HG02852 (cell line): ENCODE data around the gene TMEM18.

Experiments
- ATAC-seq: cut with Tn5 transposase; IDR thresholded peaks from one replicate; pipeline ENCODE4 v1.9.1; 2021; ENCODE audit warnings: mild to moderate bottlenecking, moderate library complexity; ENCODE audit not compliant: unreplicated experiment

TMEM18 gene

DNA sequence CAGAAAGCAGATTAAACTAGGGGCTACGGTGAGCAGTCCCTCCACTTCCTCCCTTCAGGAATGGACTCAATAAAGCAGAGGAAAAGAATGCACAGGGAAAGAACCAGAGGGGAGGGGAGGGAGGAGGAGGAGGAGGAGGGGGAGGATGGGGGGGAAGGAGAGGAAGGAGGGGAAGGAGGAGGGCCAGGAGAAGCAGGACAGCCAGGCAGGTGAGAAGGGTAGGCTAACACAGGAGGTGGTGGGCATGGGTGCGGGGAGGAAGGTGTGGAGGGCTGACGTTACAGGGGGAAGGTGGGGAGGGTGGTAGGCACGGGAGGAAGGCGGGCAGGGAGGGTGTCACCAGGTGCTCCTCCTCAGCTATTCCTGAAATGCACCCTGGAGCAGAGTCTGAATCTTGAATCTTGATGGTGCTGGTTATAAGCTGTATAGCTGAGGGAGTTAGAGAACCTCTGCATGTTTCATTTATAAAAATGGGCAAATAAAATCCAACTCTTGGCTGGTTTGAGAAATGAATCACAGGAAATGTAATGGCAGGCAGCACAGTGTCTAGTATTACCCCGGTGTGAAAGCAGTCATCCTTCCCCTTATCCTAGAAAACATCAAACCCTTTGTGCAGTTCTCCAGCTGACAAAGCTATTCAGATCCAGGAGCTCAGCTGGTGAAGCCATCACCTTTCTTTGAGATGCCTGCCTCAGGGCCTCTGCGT lies 3.4 kb downstream of the TMEM18 start:
- ATAC-seq = no peak

DNA sequence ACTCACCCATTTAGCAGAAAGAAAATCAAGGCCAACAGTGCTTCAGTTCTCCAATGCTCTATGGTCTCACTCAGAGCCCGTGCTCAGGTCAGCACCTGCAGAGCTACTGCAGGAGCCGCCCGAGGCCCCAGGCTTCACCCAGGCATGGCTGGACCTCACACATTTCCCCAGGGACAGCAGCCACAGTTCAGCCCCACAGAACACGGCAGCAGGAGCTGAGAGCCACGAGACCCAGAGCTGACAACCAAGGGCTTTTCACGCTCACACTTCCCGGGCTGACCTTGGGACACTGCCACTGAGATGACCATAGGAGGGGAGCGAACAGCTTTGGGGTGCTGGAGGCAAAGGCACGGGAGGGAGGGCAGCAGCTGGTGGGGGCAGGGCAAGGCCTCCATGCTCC lies 4.2 kb downstream of the TMEM18 start:
- no peak for ATAC-seq

DNA sequence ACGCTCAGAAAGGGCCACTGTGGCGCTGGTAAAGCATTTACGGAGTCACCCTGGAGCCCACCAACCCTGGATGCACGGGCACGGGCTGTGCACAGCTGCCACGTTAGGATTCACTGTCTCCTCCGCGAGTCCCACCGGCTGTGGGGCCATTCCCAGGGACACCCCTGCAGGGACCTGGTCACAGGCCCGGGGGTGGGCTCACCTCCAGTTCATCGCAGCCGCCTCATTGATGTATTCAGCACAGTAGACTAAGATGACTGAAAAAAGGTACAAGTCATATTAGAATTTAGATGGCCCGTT lies 4.7 kb downstream of the TMEM18 start:
- no peak for ATAC-seq

DNA sequence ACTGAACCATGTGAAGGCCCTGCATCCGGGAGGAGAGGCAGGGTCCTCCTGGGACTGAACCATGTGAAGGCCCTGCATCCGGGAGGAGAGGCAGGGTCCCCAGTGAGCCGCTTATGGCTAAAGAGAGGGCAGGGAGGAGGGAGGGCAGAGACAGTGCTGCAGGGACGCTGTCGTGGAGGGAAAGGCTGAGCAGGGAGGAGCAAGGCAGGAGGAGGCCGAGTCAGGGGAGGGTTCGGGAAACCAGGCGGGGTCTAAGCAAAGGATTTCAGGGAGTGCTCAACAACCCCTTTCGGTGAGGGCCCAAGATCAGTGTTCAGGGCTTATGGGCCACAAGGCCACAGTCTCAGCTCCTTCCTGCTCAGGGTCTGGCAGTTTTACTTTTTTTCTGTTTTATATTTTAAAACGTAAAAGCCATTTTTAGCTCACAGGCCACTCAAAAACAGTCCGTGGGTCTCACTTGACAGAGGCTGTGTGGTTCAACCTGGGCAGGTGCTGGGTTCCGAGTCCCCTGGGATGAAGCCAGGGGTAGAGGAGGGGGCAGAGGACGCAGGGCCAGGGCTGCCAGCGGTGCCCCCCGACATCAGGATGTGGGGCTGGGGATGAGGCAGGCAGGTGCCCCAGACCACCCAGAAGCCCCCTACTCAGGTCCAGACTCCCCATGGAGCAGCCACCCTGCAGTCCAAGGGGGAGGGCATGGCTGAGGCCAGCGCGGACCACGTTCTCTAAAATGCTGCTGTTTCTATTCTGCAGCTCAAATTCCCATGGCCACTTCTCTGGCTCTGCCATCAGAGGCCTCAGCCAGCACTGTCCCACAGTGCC lies 5.2 kb downstream of the TMEM18 start:
- no peak for ATAC-seq

DNA sequence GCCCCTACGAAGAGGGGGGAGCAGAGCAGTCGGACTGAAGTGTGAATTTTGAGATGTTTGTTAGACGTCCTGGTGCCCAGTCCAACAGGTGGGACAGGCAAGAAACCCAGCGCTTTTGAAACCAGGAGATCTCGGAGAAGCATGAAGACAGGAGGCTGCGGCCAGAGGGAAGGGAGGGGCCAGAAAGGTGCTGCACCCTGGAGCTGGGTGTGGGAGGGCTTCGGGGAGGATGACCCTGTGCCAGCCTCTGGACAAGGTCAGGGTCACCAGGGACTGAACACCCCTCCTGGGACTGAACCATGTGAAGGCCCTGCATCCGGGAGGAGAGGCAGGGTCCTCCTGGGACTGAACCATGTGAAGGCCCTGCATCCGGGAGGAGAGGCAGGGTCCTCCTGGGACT lies 6.1 kb downstream of the TMEM18 start:
- no peak for ATAC-seq

DNA sequence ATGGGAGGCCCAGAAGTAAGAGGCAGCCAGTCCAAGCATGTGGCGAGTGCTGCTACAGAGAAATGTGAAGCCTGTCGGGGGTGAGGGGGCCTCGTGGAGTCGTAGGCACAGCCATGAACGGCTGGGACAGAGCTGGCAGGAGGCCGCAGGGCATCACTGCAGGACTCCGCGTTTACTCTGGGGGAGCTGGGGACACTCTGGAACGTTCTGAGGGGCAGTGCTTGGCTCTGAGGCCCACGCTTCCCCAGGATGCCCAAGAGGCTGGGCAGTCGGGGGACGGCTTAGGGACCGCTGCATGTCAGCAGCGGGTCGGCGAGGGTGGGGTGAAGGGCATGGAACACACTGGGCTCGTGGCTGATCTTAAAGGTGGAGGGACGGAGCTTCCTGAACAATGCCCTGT lies 6.6 kb downstream of the TMEM18 start:
- ATAC-seq = no peak

DNA sequence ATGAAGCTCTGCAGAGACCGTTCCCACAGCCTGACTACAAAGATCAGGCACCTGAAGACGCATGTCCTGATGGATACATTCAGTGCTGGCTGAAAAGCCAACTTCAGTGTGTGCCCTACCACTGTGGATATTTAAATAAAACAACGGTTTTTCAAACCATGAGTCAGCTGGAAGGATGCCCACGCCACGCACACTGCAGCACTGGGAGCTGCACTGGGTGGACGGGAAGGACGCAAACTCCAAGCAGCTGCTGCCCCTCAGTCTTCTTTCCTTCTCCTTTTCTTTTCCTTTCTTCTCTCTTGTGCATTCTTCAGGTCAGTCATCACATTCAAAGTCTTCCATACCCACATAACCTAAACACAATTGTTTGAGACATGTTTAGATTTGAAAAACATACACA lies 7.9 kb downstream of the TMEM18 start:
- no peak for ATAC-seq

DNA sequence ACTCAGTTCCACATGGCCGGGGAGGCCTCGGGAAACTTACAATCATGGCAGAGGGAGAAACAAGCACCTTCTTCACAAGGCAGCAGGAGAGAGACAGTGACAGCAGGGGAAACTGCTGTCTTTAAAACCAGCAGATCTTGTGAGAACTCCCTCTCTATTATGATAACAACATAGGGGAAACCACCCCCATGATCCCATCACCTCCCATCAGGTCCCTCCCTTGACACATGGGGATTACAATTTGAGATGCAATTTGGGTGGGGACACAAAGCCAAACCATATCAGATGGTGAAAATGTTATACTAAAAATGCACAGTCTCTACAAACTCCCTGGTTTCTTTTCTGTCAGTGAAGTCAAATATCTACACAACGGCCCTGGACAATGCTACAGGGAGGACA lies 9.2 kb downstream of the TMEM18 start:
- no peak for ATAC-seq

DNA sequence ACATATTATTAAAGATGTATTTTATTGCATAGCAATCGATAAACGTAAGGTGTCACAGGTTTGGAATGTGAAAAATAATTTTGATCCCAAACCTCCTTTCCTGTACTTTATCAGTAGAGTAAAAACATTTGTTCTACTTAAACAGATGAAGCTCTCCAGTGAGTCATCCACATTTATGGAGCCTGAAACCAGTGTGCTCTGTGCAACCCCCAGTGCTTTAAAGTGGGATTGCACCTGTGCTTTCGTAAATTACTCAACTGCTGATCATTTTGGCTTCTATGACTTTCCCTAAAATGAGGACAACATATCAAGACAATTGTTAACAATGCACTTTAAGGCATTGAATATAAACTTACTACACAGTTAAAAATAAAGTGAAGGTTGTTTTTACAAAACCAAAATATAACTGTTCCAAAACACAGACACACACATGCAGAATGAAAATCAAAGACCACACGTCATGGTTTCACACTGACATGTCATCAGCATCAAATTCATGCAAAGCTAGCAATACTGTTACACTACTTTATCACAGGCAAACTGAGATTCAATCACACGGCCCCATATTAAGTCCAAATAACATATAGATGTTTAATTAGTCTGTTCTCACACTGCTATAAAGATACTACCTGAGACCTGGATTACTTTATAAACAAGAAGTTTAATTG lies 9.7 kb downstream of the TMEM18 start:
- ATAC-seq = peak; percentile 51

DNA sequence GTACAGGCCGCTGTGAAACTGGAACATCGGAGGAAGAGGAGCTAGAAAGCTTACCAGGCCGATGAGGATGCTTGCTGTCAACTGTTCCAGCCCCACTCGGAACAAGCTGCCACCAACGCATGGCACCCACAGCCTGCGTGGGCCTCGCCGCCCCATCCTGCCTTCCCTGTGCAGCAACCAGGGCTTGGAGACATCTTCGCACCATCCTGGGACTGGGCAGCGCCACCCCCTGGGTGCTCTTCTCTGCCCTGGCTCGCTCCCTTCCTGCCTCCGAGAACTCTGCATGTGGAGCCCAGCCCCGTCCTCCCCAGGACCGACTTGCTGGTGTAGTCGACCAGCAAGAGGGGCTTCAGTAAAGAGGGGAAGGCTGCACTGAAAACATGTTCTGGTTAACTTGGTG lies 10.8 kb downstream of the TMEM18 start:
- no peak for ATAC-seq

DNA sequence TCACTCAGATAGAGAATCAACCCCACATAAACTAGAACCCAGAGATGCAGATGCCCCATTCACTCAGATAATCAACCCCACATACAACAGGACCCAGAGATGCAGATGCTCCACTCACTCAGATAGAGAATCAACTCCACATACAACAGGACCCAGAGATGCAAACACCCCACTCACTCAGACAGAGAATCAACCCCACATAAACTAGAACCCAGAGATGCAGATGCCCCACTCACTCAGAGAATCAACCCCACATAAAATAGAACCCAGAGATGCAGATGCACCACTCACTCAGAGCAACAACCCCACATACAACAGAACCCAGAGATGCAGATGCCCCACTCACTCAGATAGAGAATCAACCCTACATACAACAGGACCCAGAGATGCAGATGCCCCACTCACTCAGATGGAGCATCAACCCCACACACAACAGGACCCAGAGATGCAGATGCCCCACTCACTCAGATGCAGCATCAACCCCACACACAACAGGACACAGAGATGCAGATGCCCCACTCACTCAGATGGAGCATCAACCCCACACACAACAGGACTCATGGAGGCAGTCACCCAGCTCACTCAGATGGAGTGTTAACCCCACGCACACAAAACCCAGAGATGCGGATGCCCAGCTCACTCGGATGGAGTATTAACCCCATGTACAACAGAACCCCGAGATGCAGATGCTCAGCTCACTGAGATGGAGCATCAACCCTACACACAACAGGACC lies 11.7 kb downstream of the TMEM18 start:
- no peak for ATAC-seq

DNA sequence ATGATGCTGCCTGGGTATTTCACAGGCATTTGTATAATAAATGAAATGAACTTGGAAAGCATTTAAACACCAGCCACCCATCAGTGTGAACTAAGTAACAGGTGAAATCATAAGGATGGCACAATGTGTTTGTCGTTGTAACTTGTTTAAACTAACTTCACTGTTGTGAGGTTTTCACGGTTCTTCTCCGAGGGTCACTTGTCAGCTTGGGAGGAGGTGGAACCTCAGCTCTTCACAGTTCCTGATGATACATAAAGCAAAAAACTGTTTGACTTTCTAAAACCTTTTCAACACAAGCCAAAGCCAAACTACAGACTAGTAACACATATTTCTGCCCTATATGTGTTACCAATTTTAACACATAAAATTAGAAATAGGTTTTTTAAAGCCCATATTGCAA lies 13.1 kb downstream of the TMEM18 start:
- ATAC-seq = no peak

DNA sequence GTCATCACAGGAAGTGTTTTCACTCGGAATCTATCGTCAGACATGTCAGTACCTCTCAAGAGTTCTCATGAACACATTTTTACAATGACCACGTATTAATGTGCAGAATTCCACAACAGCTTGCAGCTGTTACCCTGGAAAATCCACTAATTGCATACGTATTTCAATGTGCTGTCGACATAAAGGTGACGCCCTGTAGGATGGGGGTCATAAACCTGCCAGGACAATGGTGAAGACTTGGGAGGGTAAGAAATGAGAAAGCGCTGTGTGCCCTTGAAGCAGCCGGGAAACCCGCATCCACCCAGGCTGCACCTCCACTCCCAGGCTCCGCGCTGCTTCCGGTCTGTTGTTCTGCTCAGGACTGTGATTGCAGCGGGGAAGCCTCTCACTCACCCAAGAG lies 14.0 kb downstream of the TMEM18 start:
- ATAC-seq = no peak

DNA sequence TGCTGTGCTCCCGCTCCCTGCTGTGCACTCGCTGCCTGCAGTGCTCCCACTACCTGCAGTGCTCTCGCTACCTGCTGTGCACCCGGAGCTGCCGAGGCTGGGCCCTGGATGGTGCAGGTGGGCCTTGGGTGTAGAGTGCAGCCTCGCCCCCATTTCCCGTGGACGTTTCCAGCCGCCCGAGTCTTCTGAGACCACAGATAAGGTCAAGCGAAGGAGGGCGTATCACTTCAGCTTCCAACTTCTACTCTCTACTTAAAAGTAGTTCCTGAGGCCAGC lies 15.9 kb downstream of the TMEM18 start:
- no peak for ATAC-seq

DNA sequence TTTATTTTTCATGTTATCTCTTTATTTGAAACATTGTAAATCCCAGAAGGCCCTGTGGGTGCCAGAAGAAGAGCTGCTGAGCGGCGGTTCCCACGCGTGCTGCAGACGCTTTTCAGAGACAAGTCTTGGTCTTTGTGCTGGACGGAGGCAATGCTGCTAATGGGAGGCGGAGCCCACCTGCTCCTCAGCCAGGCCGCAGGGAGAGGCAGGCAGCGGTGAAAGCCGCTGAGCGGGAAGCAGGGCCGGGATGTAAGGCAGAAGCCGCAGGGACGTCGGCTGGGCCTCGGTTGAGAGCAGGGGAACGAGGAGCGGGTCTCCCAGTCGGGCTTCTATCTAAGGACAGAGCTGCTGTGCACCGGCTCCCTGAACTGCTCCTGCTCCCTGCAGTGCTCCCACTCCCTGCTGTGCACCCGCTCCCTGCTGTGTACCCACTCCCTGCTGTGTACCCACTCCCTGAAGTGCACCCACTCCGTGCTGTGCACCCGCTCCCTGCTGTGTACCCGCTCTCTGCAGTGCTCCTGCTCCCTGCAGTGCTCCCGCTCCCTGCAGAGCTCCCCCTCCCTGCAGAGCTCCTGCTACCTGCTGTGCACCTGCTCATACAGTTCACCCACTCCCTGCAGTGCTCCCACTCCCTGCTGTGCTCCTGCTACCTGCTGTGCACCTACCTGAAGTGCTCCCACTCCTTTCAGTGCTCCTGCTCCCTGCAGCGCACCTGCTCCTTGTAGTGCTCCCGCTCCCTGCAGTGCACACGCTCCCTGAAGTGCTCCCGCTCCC lies 16.4 kb downstream of the TMEM18 start:
- no peak for ATAC-seq

DNA sequence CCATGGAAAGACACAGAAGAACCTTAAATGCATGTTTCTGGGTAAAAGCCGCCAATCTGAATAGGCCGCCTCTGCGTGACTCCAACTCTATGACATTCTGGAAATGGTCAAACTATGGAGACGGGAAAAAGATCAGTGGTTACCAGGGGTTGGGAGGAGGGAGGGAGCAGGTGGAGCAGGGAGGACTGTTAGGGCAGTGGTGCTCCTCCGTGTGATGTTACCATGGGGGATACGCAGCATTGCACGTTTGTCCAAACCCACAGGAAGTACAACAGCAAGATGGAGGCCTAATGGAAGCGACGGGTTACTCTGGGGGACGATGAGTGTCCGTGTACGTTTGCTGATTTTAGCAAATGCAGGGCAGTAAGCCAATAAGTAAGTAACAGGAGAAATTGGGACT lies 17.2 kb downstream of the TMEM18 start:
- no peak for ATAC-seq

DNA sequence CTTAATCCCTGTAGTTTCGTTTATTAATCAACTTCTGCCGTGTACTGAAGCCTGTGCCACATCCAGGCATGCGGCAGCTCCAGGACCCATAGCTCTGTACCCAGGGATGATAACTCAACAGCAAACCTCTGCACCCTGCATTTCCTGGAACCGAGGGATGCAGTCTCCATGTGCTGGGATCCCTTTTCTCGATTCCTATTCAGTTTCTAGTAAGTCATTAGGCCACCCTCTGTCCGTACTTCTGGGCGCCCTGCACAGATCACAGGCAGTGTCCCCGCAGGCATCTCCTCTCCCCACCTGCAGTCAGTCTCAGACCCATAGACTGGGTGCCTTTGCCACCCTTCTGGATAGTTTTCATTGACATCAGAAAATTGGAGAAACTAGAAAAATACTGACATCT lies 18.8 kb downstream of the TMEM18 start:
- no peak for ATAC-seq

DNA sequence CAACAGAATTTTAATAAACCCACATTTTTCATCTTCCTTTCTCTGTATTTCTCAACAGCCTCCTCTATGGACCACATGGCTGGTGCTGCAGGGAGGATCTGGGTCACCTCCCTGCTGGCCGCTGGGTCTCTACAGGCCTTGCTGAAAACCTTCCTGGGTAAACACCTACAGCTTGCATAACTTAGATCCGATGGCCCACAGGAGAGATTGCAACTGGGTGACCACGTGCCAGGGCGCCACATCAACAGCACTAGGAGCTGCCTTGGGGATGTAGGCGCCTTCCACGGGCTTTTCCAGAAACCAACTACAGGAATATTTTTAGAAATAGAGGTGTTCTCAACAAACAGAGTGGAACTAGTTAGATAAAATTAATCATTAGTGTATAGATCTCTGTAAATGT lies 19.4 kb downstream of the TMEM18 start:
- no peak for ATAC-seq

DNA sequence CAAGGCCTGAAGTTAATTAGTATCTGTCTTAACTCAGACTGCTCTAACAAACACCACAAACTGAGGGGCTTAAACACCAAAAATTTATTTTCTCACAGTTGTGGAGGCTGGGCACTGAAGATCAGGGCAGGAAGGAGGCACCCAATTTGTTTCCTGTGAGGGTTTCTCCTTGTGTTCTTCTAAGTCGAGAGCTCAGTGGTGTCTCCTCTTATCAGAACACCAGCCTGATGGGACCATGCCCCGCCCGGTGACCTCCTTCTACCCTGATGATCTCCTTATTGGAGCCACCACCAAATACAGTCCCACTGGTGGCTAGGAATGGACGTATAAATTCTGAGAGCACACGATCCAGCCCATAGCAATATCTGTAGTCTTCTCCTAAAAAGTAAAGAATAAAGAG lies 20.5 kb downstream of the TMEM18 start:
- ATAC-seq = no peak

DNA sequence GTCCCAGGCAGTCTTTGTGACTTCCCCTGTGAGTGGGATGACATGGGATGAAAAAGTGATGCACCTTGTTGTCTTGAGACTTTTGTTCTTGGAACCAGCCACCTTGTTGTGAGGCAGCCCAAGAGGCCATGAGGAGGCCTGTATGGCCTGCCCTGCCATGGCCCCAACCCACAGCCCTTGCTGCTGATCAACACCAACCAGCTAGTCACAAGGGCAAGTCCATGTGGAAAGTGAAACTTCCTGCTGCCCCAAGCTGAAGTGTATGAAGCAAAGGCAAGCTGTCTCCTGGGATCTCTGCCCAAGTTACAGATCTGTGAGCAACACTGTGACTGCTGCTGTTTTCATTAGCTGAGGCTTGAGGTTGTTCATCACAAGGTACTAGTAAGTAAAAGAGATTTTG lies 21.6 kb downstream of the TMEM18 start:
- no peak for ATAC-seq

DNA sequence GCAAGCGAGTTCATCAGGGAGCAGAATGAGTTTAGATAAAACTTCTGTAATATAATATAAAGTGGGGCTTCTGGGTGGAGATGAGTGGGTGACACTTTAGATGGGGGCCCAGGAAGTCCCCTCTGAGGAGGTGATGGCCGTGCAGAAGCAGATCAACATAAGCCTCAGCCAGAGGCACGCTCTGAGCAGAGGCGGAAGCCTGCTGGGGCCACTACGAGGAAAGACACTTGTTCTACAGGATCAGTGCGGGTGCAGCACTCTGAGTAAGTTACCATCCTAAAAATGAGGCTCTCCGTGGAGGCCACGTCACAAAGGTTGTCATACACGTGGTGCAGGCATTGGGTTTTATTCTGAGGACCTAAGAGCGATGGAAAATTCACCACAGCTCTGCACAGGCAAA lies 22.3 kb downstream of the TMEM18 start:
- no peak for ATAC-seq
